AG09319 (cell line): ENCODE data around the gene SPCS1.

ENCODE experiments used
- DNase-seq: peaks from one replicate; pipeline ENCODE4 v3.0.0-alpha.2; 2010; ENCODE audit warnings: low read depth; ENCODE audit errors: extremely low read depth
- TF ChIP-seq, protein P1 (sequence below): IDR thresholded peaks from 2 replicates; pipeline ENCODE4 v1.5.1; 2011; ENCODE audit warnings: low read depth, mild to moderate bottlenecking, inconsistent platforms, low read length, moderate library complexity

Gene SPCS1

DNA sequence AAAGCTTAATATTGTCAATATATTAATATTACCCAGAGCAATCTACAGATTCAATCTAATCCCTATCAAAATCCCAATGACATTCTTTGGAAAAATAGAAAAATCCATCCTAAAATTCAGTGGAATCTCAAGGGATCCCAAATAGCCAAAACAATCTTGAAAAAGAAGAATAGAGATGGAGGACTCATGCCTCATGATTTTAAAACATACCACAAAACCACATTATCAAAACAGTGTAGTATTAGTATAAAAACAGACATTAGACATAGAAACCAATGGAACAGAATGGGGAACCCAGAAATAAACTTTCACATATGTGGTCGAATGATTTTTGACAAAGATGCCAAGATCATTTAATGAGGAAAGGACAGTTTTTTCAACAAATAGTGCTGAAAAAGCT is 50.2 kb downstream of the SPCS1 start:
- TF ChIP-seq, protein P1, sequence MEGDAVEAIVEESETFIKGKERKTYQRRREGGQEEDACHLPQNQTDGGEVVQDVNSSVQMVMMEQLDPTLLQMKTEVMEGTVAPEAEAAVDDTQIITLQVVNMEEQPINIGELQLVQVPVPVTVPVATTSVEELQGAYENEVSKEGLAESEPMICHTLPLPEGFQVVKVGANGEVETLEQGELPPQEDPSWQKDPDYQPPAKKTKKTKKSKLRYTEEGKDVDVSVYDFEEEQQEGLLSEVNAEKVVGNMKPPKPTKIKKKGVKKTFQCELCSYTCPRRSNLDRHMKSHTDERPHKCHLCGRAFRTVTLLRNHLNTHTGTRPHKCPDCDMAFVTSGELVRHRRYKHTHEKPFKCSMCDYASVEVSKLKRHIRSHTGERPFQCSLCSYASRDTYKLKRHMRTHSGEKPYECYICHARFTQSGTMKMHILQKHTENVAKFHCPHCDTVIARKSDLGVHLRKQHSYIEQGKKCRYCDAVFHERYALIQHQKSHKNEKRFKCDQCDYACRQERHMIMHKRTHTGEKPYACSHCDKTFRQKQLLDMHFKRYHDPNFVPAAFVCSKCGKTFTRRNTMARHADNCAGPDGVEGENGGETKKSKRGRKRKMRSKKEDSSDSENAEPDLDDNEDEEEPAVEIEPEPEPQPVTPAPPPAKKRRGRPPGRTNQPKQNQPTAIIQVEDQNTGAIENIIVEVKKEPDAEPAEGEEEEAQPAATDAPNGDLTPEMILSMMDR, result no peak
- DNase-seq, result no peak
